ENCODE measurements around the gene ADGRG7. TPM values are rescaled to one million over a fixed set of nuclear protein-coding genes. Genes with fewer than 3 reads are reported as not detected.

ADGRG7 gene
- total and polyA plus RNA-seq, 9 of the 15 experiments (the other 6 are each of a cell fraction or from before 2014, with no cell fraction given) = 0.03 TPM; not detected in 7

GRCh38 chr3:100695696-100696095, 86.3 kb downstream of the ADGRG7 start (continued):
- TF ChIP-seq MGA (IDR thresholded peaks at IDR 0.05) = no peak
